ENCODE results near the gene LGI2. TPM values are rescaled to one million over a fixed set of nuclear protein-coding genes. Genes with fewer than 3 reads are reported as not detected.

LGI2 gene
- total and polyA plus RNA-seq, 4 donors: 0.05 to 0.19 (median 0.08) TPM; not detected in 1

DNA sequence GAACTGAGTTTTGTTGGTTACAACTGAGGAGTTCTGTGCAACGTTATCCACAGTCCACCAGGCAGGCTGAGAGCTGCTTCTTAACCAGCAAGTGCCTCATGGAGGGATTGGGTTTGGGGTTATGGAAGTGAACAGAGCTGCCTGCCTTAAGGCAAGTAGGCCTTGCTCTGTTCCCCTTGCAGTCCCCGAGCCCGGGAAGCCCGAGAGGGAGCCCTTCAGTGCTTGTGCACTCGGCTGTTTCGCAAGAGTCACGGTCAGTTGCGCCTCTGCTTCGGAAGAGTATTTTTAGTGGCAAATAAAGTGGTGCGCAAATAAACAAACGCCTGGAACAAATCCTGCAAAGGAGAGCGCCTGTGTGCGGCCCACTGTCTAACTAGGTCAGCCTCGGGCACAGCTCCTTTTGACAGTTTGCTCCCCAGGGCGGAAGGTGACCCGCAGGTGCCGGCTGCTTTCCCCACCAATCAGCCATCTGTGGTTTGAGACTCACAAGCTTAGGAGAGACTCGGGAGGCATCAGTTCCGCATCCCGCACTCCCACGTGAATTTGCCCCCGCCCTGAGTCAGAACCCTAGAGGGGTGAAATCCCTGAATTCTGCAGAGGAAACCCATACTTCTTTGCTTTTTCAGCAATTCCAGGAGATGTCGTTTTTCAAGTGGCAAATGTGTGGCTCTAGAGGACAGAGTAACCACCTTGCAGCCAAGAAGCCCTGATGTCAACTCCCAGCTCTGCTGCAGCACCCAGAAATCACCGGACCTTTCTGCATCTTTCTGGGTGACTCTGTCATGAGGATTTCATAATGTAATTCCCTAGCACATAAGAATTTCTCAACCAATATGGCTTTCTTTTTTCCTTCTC, 56.8 kb downstream of the LGI2 start:
- H3K9ac ChIP-seq (ENCODE audit: low read depth in 1 of 2, low read length in 2 of 2): no peak overlapping the region
- H3K36me3 ChIP-seq (ENCODE audit: control insufficient read depth in 4 of 4, insufficient read depth in 3 of 4, low read depth in 1 of 4, low read length in 3 of 4): no peaks in the 10 kb centered on the region
- peaks cover 2 to 11% (median 6%) of the 10 kb centered on the region in 4 donors for H3K4me1 ChIP-seq (ENCODE audit: control insufficient read depth in 4 of 4, insufficient read depth in 4 of 4, low read length in 3 of 4)
- WGBS: 49% methylated on average over 24 of the region's 24 CpGs
- no peaks in the 10 kb centered on the region for H3K27me3 ChIP-seq (ENCODE audit: control insufficient read depth in 4 of 4, insufficient read depth in 4 of 4, low read length in 3 of 4)
- H3K4me3 ChIP-seq (ENCODE audit: low read depth in 1 of 3, low read length in 3 of 3): no peak overlapping the region
- H3K27ac ChIP-seq (ENCODE audit: low read depth in 1 of 2, low read length in 2 of 2): peak overlapping the region in 1 of 2 donors; percentile 37
- TF ChIP-seq GABPA (IDR thresholded peaks at IDR 0.05 in 1 of 2, conservative IDR thresholded peaks at IDR 0.05 in 1 of 2) (no peak), TAF1 (conservative IDR thresholded peaks at IDR 0.05) (no peak), RXRA (IDR thresholded peaks at IDR 0.05) (peak in 1 of 2 donors; percentile 8), YY1 (IDR thresholded peaks at IDR 0.05) (no peak), HNF4A (conservative IDR thresholded peaks at IDR 0.05) (peak; percentile 16 to 22), NR2F2 (IDR thresholded peaks at IDR 0.05) (no peak), FOXA1 (IDR thresholded peaks at IDR 0.05) (no peak), JUND (IDR thresholded peaks at IDR 0.05) (no peak), HNF4G (IDR thresholded peaks at IDR 0.05) (no peak), FOXA2 (IDR thresholded peaks at IDR 0.05) (no peak), EGR1 (IDR thresholded peaks at IDR 0.05; ENCODE audit: low read depth in 2 of 2) (no peak), RAD21 (IDR thresholded peaks at IDR 0.05) (no peak), SP1 (IDR thresholded peaks at IDR 0.05) (peak; percentile 34)
- TF ChIP-seq, protein P1, sequence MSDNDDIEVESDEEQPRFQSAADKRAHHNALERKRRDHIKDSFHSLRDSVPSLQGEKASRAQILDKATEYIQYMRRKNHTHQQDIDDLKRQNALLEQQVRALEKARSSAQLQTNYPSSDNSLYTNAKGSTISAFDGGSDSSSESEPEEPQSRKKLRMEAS (IDR thresholded peaks at IDR 0.05): no peak
- TF ChIP-seq, protein P2, sequence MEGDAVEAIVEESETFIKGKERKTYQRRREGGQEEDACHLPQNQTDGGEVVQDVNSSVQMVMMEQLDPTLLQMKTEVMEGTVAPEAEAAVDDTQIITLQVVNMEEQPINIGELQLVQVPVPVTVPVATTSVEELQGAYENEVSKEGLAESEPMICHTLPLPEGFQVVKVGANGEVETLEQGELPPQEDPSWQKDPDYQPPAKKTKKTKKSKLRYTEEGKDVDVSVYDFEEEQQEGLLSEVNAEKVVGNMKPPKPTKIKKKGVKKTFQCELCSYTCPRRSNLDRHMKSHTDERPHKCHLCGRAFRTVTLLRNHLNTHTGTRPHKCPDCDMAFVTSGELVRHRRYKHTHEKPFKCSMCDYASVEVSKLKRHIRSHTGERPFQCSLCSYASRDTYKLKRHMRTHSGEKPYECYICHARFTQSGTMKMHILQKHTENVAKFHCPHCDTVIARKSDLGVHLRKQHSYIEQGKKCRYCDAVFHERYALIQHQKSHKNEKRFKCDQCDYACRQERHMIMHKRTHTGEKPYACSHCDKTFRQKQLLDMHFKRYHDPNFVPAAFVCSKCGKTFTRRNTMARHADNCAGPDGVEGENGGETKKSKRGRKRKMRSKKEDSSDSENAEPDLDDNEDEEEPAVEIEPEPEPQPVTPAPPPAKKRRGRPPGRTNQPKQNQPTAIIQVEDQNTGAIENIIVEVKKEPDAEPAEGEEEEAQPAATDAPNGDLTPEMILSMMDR (IDR thresholded peaks at IDR 0.05; ENCODE audit: low read depth, low read length, missing input control): no peak
- TF ChIP-seq, protein P3, sequence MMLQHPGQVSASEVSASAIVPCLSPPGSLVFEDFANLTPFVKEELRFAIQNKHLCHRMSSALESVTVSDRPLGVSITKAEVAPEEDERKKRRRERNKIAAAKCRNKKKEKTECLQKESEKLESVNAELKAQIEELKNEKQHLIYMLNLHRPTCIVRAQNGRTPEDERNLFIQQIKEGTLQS (IDR thresholded peaks at IDR 0.05): no peak
- TF ChIP-seq, protein P4, sequence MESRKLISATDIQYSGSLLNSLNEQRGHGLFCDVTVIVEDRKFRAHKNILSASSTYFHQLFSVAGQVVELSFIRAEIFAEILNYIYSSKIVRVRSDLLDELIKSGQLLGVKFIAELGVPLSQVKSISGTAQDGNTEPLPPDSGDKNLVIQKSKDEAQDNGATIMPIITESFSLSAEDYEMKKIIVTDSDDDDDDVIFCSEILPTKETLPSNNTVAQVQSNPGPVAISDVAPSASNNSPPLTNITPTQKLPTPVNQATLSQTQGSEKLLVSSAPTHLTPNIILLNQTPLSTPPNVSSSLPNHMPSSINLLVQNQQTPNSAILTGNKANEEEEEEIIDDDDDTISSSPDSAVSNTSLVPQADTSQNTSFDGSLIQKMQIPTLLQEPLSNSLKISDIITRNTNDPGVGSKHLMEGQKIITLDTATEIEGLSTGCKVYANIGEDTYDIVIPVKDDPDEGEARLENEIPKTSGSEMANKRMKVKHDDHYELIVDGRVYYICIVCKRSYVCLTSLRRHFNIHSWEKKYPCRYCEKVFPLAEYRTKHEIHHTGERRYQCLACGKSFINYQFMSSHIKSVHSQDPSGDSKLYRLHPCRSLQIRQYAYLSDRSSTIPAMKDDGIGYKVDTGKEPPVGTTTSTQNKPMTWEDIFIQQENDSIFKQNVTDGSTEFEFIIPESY (IDR thresholded peaks at IDR 0.05): no peak
- TF ChIP-seq, protein P5, sequence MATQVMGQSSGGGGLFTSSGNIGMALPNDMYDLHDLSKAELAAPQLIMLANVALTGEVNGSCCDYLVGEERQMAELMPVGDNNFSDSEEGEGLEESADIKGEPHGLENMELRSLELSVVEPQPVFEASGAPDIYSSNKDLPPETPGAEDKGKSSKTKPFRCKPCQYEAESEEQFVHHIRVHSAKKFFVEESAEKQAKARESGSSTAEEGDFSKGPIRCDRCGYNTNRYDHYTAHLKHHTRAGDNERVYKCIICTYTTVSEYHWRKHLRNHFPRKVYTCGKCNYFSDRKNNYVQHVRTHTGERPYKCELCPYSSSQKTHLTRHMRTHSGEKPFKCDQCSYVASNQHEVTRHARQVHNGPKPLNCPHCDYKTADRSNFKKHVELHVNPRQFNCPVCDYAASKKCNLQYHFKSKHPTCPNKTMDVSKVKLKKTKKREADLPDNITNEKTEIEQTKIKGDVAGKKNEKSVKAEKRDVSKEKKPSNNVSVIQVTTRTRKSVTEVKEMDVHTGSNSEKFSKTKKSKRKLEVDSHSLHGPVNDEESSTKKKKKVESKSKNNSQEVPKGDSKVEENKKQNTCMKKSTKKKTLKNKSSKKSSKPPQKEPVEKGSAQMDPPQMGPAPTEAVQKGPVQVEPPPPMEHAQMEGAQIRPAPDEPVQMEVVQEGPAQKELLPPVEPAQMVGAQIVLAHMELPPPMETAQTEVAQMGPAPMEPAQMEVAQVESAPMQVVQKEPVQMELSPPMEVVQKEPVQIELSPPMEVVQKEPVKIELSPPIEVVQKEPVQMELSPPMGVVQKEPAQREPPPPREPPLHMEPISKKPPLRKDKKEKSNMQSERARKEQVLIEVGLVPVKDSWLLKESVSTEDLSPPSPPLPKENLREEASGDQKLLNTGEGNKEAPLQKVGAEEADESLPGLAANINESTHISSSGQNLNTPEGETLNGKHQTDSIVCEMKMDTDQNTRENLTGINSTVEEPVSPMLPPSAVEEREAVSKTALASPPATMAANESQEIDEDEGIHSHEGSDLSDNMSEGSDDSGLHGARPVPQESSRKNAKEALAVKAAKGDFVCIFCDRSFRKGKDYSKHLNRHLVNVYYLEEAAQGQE (IDR thresholded peaks at IDR 0.05): no peak
- H3K9me3 ChIP-seq (ENCODE audit: control insufficient read depth in 4 of 4, low read length in 3 of 4): no peaks in the 10 kb centered on the region
- DNase-seq (ENCODE audit: low spot score): peak; percentile 37
